Measurements from ENCODE around the gene JAKMIP1. TPM values are rescaled to one million over a fixed set of nuclear protein-coding genes. Genes with fewer than 3 reads are reported as not detected.
"Not testable (repeated sequence)": the region's sequence is repeated elsewhere in the genome, so short reads cannot be mapped to it uniquely, and the experiment has no call there.

The JAKMIP1 gene
- total RNA-seq, 1 donor from 2014 or later = 0.76 TPM

DNA sequence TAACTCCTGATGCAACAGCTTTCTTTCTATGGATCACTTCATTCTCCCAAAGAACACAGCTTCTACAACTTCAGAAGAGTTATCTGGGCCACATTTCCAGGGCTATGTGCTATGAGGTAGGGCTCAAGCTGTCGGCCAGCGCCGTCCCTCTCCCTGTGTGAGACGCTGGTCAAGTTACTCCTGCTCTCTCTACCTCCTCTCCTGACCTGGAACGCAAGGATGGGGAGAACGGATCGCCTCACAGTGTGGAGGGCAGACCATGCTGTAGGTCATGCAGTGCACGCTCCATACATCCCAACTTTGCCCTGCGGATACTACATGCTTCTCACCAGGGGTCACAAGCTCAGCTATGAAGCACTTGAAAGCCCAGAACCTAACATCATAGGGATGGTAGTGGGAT lies 42.4 kb downstream of the JAKMIP1 start:
- intact Hi-C loops (cut with DNase I) = no loop called here
- no peak for ATAC-seq
- DNase-seq (ENCODE audit: low spot score) = no peak

- no peak for DNase-seq (ENCODE audit: low spot score)
- intact Hi-C loops (cut with DNase I) = no loop called here
- no peak for ATAC-seq
Observed at GRCh38 chr4:6155996-6156750, 44.2 kb downstream of the JAKMIP1 start.

DNA sequence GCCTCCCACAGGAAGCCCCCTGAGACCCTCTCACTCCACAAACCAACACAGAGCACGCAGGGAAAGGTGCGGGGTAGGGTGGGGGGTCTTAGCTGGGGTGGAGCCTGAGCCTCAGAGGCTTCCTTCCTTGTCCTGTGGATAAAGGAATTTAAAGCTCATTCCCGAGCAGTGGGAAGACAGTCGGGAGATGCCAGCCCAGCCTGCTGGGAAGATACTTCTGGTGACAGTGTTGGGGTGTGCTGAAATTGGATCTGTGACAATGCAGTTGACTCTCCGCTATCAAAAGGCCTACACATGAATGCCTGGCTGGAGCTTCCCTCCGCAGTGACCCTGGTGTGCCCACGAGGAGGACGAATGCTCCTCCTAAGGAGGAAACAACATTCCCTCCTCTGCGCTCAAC lies 45.5 kb downstream of the JAKMIP1 start:
- no peak for DNase-seq (ENCODE audit: low spot score)
- ATAC-seq = no peak
- intact Hi-C loops (cut with DNase I) = no loop called here

DNA sequence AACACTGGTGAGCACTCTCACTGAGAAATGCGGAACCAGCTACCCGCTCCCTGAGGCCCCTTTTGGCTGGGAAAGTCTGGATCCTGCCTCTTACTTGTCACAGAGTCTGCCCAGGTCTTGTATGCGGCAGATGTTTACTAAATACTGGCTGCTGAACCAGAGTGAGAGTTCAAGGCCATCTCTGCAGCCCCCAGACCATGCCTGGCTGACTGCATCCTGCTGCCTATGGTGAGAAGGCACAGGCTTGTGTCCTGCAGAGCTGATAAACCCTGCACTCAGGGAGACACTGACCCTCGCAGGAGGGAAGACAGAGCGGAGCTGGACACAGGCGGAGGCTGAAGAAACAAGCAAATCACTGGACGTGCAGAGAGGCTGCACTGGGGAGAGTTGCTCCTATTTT lies 46.5 kb downstream of the JAKMIP1 start:
- intact Hi-C loops (cut with DNase I) = no loop called here
- ATAC-seq (no peak), DNase-seq (ENCODE audit: low spot score) (no peak)

DNA sequence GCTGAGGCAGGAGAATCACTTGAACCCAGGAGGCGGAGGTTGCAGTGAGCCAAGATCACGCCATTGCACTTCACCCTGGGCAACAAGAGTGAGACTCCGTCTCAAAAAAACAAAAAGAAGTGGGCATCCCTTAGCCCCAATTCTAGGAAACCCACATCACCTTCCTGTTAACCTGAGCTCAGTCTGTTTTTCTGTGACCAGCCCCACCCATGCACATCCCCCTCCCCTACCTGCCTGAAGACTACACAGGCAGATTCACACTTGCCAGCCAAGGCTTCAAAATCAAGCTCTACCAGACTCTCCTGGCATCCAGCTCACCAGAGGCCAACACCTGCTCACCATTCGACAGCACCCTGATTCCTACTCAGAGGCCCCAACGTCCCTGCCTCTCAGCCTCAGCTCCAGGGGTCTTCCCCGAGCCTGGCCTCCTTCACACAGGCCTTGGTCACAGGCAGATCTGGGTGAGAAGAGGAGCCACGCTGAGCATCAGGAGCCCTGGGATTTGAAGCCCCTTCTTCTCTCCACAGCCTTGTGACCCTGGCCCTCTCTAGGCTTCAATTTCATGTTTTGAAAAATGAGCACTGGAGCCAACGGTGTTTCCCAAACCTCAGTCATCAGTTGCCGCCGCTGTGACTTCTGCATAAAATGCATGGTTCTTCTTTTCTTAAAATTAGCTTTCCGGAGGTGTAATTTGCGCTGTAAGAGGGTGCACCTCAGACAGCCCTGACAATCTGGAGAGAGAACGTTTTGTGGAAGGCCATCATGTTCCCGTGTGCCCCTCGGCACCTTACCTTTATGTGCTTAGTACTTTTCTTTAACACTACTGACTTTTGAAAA lies 47.3 kb downstream of the JAKMIP1 start:
- intact Hi-C loops (cut with DNase I) = no loop called here
- DNase-seq (ENCODE audit: low spot score) = no peak
- ATAC-seq = no peak

DNA sequence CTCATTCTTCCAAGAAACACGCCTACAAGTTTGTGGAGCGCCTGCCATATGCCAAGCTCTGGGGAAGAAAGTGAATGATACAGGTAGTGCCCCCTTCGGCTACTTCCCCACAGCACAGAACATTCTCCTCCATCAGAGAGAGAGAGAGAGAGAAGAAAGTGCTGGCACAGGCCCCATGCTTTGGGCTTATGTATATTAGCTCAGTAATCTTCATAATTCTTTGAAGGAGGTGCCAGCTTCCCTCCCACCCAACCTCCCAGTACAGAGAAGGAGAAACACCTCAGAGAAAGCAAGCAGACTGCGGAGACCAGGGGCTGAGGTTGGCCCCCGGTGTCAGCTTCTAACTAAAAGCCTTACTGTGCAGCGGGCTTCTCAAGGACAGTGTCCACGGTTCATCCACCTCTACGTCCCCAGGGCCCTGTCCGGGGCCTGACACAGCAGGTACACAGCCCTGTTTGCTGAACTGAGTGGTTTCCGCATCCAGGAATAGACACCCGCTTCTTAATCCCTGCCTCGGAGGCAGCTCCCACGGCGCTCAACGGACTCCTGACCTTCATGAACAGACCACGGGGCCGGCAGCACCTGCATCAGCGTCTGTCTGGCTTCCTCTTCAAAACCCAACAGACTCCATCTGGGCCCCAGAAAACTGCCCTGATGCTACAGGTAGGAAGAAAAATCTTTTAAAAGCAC lies 50.2 kb downstream of the JAKMIP1 start:
- no peak for ATAC-seq
- no peak for DNase-seq (ENCODE audit: low spot score)
- intact Hi-C loops (cut with DNase I) = no loop called here

GRCh38 chr4:6148506-6149205 lies 51.7 kb downstream of the JAKMIP1 start:
- no peak for DNase-seq (ENCODE audit: low spot score)
- intact Hi-C loops (cut with DNase I) = no loop called here
- ATAC-seq = no peak

DNA sequence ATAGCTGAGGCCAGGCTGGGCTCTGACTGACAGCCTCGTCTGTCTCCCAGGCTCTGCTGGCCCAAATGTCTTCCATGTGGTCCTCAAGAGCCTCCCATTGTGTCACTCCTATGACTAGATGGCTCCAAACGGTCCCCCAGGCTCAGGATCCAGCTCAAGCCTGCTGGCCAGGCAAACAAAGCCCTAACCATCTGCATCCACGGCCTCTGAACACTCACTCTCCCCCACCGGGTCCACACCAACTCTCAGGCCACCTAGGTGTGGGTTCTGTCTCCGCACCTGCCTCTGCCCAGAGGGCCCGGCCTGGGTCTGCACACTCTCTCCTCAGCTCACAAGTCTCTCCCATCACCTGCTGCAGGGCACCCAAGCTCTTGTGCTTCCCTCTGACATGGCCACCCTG lies 52.9 kb downstream of the JAKMIP1 start:
- DNase-seq (ENCODE audit: low spot score) (no peak), ATAC-seq (no peak)
- intact Hi-C loops (cut with DNase I) = no loop called here

GRCh38 chr4:6143603-6144181 lies 56.7 kb downstream of the JAKMIP1 start:
- no peak for ATAC-seq
- DNase-seq (ENCODE audit: low spot score) = no peak
- intact Hi-C loops (cut with DNase I) = no loop called here

DNA sequence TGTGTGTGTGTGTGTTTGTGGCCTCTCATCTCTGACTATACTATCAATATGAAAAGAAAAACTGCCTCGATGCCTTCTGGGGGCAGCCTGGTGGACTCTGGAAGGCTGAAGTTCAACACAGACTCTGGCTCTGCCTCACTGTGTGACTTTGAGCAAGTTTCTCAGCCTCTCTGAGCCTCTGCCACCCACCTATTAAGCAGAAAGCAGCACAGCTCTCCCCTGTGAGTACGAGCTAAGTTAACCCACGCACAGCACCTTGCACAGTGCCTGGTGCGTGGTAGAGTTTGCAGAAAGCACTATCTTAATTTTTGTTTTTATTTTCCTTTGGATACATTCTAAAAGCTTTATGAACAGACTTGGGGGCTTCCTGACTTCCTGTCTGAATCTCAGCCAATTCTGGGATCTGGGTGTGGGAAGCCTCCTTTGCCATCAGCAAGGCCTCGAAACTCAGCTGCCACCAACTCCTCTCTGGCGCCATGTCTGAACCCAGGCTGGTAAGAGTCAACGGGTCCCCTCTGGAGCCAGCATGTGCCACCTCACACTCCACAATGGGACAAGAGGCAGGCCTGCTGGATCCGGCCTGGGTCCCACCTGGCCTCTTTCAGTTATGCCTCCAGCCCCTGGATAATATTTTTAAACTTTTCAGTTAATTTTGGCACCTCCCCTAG lies 57.3 kb downstream of the JAKMIP1 start:
- intact Hi-C loops (cut with DNase I) = no loop called here
- ATAC-seq = no peak
- DNase-seq (ENCODE audit: low spot score) = no peak

DNA sequence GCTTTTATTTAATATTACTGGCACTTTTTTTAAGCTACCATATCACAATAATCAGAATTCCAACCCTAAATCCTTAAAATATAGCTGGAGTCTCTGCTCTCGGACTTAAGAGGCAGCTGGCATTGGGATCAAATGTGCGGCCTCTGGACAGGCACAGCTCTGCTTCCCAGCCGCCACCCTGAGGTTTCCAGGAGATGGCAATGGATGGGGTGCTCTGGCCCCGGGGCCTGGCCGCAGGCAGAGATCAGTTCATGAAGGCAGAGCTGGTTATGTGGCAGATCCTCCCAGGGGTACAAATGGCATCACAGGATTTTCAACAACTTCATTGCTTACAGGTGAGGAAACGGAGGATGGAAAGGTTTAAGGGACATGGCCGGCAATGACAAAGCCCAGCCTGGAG lies 57.8 kb downstream of the JAKMIP1 start:
- ATAC-seq (no peak), DNase-seq (ENCODE audit: low spot score) (no peak)
- intact Hi-C loops (cut with DNase I) = no loop called here

- intact Hi-C loops (cut with DNase I) = no loop called here
- DNase-seq (ENCODE audit: low spot score) (no peak), ATAC-seq (no peak)
Observed at GRCh38 chr4:6141554-6141953, 58.8 kb downstream of the JAKMIP1 start.

DNA sequence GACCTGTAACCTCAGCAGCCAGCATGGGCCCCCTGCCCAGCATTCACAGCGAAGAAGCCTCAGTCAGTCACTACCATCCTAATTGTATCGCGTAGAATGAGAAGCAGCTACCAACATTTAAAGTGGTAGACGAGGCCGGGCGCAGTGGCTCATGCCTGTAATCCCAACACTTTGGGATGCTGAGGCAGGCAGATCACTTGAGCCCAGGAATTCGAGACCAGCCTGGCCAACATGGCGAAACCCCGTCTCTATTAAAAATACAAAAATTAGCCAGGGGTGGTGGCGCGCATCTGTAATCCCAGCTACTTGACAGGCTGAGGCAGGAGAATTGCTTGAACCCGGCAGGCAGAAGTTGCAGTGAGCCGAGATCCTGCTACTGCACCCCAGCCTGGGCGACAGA lies 59.3 kb downstream of the JAKMIP1 start:
- DNase-seq (ENCODE audit: low spot score); intact Hi-C loops (cut with DNase I): not testable (repeated sequence)

DNA sequence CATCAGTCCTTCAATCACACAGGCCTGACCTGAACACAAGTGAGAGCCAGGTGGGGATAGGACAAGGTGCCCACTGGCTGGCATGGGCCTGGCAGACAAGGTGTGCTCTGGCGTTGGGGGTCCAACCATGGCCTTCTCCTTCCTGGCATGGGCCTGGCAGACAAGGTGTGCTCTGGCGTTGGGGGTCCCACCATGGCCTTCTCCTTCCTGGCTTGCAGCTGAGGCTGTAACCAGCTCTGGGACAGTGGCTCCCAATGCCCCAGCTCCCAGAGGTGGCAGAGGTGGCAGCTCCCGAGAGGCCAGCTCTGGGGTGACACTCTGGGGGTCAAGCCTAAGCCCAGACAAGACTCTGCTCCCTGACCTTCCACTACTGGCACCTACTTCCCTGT lies 62.6 kb downstream of the JAKMIP1 start:
- no peak for DNase-seq (ENCODE audit: low spot score)

More for the DNA sequence above, 59.3 kb downstream of the JAKMIP1 start:
- ATAC-seq = not testable (repeated sequence)

DNA sequence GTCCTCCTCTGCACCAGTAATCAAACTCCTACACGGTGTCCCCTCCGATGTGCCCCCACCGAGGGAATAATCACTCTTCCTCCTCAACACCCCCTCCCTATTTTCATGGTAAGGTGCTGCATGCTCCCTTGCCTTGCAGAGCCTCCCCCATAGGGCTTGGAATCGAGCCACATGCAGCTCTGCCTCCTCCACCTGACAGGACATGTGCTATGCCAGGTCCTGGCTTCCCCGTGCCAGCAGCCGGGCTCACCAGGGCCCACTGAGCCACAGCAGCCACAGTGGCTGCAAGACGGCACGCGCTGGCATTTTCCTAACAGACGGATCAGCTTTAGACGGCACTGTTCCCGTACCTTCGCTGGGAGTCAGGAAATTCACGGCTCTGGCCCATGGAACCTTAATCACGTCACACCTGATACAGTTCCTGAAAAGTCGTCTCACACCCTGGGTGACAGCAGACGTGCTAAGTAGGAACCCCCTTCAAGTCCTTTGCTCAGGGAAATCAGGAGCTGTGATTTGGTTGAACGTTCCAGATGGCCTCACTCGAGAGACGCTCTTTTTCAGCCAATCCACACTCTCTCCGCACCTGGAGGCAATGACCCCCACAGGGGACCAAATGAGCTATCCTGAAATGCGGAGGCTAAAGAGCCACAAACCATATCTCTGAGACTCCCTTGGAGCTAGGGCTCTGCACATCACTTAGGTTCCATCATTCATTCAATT lies 63.2 kb downstream of the JAKMIP1 start:
- DNase-seq (ENCODE audit: low spot score) = no peak
- intact Hi-C loops (cut with DNase I) = no loop called here
- no peak for ATAC-seq

More for the DNA sequence above, 62.6 kb downstream of the JAKMIP1 start:
- no peak for ATAC-seq
- intact Hi-C loops (cut with DNase I) = no loop called here

GRCh38 chr4:6134612-6135220 lies 65.6 kb downstream of the JAKMIP1 start:
- no peak for ATAC-seq
- no peak for DNase-seq (ENCODE audit: low spot score)
- intact Hi-C loops (cut with DNase I) = no loop called here

DNA sequence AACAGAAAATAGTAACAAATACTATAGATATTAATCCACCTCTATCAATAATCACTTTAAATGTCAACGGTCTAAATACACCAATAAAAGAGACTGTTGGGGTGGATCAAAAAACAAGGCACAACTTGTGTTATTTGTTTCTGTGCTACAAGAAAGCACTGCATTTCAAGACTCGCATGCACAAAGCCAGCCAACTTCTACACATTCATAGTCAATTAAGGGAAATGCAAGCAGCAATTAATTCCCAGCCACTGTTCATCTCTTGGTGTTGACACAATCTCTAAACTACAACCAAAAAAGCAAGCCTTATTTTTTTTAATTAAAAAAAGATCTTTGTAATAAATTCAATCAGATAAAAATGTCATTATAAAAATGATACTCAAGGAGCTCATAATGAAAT lies 67.6 kb downstream of the JAKMIP1 start:
- intact Hi-C loops (cut with DNase I) = no loop called here
- ATAC-seq (no peak), DNase-seq (ENCODE audit: low spot score) (no peak)
